Retinal pigment epithelial cell (primary cell): ENCODE results near the gene PM20D1.

Experiments
- DNase-seq: peaks from one replicate; pipeline ENCODE4 v3.0.0-alpha.2; 2010; ENCODE audit warnings: low read depth
- H3K4me3 ChIP-seq: 2 replicates; pipeline ENCODE4 v1.5.1; 2011; ENCODE audit warnings: mild to moderate bottlenecking, low read length, control low read depth, moderate library complexity
- TF ChIP-seq, protein P1 (sequence below): conservative IDR thresholded peaks from 2 replicates; pipeline ENCODE4 v1.5.1; 2011; ENCODE audit warnings: low read depth, low read length, control low read depth, inconsistent platforms

The PM20D1 gene

DNA sequence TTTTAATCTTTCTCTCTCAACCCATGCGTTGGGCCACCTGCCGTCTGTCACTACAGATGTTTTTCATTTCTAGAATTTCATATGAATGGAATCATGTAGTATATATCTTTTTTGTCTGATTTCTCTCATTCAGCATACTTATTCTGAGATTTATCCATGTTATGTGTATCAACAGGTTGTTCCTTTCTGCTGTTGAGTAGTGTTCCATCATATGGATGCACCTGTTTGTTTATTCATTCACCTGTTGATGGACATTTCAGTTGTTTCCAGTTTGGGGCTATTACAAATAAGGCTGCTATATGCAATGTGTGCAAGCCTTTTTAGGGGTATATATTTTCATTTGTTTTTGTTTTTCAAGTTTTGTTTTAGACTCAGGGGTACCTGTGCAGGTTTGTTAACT is 27.5 kb downstream of the PM20D1 start:
- DNase-seq = no peak
- TF ChIP-seq, protein P1, sequence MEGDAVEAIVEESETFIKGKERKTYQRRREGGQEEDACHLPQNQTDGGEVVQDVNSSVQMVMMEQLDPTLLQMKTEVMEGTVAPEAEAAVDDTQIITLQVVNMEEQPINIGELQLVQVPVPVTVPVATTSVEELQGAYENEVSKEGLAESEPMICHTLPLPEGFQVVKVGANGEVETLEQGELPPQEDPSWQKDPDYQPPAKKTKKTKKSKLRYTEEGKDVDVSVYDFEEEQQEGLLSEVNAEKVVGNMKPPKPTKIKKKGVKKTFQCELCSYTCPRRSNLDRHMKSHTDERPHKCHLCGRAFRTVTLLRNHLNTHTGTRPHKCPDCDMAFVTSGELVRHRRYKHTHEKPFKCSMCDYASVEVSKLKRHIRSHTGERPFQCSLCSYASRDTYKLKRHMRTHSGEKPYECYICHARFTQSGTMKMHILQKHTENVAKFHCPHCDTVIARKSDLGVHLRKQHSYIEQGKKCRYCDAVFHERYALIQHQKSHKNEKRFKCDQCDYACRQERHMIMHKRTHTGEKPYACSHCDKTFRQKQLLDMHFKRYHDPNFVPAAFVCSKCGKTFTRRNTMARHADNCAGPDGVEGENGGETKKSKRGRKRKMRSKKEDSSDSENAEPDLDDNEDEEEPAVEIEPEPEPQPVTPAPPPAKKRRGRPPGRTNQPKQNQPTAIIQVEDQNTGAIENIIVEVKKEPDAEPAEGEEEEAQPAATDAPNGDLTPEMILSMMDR = no peak
- no peak overlapping the region for H3K4me3 ChIP-seq

DNA sequence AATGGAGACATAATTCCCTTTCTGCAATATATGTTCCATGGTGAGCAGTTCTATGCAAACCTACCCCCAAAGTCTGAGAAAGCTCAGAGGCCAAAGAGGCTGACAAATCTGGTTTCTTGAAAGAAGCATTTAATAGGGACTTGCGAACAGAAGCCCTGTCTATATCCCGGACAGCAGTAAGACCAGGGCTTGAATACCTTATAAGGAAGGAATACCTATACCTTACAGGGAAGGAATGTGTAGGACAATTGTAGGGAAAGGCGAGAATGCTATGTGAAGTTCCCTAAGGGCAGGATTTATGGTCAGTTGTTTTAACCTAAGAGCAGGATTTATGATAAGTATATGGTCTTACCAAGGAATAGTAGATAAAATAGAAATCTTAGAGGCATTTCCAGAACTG is 31.9 kb downstream of the PM20D1 start:
- TF ChIP-seq, protein P1 = no peak
- H3K4me3 ChIP-seq = no peak overlapping the region
- DNase-seq = no peak

DNA sequence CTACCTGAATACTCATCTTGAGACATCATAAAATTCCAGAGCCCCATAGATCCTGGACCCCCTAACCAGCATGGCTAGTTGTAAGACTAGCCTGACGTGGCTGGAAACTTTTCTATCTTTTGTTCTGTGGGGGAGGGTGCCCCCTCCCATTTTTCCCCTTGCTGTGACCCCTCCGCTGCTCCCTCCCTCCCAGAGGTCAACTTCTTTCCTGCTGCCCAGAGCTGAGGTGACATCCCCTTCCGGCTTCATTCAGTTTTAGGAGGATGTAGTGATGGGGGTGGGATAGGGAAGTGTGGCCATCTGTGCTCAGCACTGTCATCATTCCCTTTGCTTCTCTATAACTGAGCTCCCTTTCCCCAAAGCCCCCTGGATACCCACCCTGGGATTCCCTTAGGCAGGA is 32.6 kb downstream of the PM20D1 start:
- TF ChIP-seq, protein P1 = no peak
- H3K4me3 ChIP-seq = no peak overlapping the region
- DNase-seq = no peak

DNA sequence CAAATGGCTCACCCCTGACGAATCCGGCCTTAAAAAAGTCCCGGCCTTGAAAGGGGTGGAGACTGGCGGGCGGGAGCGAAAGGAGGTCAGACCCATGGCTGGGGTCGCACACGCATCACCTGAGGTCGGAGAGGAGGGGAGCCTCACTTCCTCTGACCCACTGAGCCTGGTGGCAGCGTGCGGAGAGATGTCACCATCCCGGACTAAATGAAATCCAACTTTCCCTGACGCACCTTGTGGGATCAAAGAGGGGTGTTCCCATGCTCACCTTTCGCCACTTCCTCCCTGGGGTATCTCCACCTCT is 36.2 kb downstream of the PM20D1 start:
- peak overlapping the region; percentile 75 for H3K4me3 ChIP-seq
- TF ChIP-seq, protein P1 = no peak
- DNase-seq = no peak

DNA sequence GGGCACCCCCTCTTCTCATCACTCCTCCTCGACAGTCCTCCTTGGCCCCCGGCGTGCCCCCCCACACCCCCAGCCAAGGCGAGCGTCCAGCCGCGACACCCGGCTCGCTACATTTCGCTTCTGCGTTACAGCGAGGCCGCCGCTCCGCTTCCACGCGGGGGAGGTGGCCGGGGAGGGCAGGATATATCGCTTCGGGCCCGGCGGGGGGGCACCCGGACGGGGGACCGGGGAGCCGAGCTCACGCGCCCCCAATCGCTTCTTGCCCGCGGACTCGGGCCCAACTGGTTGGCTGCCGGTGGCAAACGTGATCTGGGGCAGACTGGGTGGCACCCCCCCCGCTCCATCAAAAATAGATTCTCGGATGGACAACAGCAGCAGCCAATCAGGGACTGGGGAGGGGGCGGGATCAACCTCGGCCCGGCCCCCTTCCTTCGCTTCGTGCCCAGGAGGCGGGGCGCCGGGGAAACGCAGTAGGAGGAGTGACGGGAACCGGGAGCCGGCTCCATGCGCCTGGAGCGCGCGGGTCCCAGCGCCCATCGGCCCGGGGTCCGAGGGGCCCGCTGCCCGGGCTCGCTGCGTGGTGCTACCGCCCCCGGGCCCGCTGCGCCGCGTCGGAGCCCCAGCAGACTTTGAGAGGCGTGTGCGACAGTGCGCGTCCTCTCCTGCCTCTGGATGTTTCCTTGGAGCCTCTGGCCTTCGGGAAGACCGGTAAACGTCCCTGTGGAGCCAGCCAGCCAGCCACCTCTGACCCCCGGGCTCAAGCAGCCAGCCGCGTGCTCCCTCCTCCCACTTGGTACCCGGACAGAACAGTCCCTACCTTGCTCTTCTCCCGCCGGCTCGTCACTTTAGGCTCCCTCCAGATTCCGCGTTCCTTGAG is 36.8 kb downstream of the PM20D1 start, which contains the start of gene SLC41A1:
SLC41A1 (minus strand) TSS at position 321 of the 877 bp plus-strand sequence. CDS start 2,757 bp downstream, outside the sequence.
- TF ChIP-seq, protein P1 = no peak
- peak within 1 kb of the TSS; percentile 75 for H3K4me3 ChIP-seq
- DNase-seq = peak; percentile 49

DNA sequence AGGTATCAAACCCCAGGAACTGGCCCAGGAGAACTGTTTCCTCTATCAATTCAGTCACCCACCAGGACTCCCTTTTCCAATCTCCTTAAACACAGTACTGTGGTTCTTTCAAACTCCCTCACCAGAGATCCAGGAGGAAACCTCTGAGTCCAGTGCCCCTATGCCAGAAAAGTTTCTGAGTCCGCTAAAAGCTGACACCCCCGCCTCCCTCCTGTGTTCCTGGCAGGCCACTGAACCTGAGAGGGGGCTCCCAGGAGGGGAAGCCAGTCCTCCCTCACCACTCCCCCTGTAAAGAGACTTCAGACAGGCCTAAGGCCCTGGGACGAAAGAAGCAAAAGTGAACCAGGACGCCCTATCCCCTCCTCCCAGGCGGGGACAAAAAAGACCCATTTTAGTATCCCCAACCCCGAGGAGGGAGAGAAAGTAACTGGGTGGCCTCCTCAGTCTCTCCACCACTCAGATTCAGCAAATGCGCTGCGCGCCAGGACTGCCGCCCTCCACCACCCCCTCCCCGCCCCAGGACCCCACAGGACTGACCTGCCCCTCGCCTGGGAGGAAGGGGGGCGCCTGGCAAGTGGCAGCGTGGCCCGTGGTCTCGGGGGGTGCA is 37.6 kb downstream of the PM20D1 start:
- H3K4me3 ChIP-seq = peak overlapping the region; percentile 75
- DNase-seq = no peak
- TF ChIP-seq, protein P1 = no peak

DNA sequence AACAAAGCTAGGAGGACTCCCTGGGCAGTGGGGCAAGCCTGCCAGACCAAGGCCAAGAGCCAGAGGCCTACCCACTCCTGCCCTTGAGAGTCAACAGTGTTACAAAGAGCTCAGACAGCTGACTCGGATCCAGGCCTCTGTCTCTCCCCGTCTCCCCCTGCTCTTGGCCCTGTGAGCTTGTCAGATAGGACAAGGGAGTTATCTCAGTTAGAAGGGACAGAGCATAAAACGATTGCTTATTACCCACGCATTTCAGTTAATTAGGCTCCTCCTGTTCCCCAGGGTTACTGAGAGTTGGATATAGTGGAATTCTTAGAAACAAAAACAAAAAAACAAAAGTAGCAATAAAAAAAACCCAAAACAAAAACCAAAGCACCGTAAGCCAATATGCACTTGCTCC is 38.3 kb downstream of the PM20D1 start:
- TF ChIP-seq, protein P1 = no peak
- no peak for DNase-seq
- H3K4me3 ChIP-seq = peak overlapping the region; percentile 75
